ENCODE results near the gene NRIP2. TPM values are rescaled to one million over a fixed set of nuclear protein-coding genes. Genes with fewer than 3 reads are reported as not detected.

NRIP2 gene, protein sequence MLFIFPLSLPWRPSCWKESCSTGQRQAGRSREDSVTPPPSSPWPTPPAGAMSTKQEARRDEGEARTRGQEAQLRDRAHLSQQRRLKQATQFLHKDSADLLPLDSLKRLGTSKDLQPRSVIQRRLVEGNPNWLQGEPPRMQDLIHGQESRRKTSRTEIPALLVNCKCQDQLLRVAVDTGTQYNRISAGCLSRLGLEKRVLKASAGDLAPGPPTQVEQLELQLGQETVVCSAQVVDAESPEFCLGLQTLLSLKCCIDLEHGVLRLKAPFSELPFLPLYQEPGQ
- total RNA-seq (2022; extraction: Qiagen RNA extraction) = not detected in 5 replicates

DNA sequence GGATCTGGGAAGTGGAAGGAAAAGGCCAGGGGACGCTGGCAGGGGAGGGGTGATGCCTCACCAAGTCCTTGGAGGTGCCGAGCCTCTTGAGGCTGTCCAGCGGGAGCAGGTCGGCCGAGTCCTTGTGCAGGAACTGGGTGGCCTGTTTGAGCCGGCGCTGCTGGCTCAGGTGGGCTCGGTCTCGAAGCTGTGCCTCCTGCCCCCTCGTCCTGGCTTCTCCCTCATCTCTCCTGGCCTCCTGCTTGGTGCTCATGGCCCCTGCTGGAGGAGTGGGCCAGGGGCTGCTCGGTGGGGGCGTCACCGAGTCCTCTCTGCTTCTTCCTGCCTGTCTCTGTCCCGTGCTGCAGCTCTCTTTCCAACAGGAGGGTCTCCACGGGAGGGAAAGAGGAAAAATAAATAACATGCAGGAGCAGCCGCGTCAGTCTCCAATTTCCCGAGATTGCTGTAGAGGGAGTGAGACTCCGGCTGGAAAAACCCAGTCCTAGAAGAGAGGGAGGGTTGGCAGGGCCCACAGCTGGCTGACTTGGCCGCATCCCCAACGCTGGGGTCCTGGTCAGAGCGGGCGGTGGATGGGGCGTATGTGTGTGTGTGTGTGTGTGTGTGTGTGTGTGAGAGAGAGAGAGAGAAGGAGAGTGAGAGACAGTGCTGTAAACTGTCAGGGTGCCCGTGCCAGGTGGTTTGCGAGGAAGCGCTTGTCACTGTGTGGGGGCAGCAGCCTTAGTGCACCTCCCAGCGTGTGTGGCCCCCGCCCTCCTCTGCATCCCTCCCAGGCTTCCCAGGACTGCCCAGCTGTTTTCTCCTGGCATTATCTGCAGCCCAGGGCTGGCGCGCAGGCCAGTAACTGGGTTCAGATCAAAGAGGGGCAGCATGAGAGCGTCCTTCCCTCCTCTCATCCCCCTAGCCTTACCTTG is at the start of gene NRIP2:
Gene NRIP2, minus strand, starts transcription at position 455 of the 911 bp plus-strand sequence. Its CDS starts 52 bp downstream, at position 403.

DNA sequence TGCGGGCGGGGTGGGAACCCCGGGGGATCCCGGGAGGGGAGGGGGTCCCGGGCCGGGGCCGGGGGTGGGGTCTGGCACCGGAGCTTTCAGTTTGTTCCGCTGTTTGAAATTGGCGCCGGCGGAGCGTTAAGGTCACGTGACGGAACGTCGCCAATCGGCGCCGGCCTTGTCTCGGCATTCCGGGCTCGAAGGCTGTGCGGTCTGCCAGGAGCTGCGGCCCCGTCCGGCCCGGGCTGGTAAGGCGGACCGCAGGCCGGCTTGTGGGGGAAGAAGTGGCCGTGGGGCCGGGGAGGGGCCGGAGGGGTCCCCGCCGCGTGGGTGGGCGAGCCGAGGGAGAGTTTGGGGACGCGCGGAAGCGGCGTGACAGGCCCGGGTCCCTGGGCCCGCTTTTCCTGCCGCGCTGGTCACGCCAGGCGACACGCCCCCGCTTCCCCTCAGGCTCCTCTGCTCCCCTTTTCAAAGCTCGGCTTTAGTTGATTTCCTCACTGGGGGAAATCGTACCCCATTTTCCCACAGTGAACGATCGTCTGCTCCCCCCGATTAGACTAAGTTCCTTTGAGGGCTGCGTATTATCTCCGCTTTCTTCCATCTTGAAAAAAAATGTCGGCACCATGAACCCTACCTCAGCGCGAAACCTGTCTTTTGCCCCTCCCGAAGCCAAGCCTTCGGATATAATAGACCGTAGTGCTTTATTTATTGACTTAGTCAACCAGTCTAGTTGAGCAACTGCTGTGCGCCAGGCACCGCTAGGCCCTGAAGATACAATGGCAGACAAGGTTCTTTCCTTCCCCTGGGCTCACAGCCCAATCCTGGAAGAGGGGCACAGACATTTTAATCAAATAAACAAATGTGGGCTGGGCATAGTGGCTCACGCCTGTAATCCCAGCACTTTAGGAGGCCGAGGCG is 42.5 kb upstream of the NRIP2 start, which contains the start of the genes FOXM1 and RHNO1:
Gene FOXM1, minus strand, starts transcription at position 128 of the 906 bp plus-strand sequence. CDS start 2,696 bp downstream, outside the sequence.
Gene RHNO1, plus strand, starts transcription at position 177 of the 906 bp plus-strand sequence. CDS start 8,144 bp downstream, outside the sequence.

DNA sequence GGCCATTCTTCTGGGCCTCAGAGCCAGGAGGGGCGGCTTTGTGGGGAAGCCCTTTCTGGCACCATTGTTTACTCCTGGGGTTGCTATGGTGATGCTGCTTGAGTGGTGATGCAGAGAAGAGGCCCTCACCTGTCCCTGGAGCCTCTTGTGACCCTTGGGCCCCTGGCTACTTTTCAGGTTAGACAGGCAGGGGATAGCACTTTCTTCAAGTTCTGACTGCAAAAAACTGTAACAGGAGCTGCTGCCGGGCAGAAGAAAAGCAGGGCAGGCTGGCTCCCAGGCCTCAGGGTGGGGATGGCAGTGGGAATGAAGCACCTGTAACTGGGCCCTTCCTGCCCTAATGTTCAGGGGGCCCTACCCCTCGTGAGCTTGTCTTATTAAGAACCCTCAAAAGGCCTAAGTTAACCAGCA is 22.2 kb upstream of the NRIP2 start, which contains the start of gene TEX52:
Gene TEX52, minus strand, starts transcription at position 19 of the 411 bp plus-strand sequence. Its CDS starts 13 bp downstream, at position 6.

DNA sequence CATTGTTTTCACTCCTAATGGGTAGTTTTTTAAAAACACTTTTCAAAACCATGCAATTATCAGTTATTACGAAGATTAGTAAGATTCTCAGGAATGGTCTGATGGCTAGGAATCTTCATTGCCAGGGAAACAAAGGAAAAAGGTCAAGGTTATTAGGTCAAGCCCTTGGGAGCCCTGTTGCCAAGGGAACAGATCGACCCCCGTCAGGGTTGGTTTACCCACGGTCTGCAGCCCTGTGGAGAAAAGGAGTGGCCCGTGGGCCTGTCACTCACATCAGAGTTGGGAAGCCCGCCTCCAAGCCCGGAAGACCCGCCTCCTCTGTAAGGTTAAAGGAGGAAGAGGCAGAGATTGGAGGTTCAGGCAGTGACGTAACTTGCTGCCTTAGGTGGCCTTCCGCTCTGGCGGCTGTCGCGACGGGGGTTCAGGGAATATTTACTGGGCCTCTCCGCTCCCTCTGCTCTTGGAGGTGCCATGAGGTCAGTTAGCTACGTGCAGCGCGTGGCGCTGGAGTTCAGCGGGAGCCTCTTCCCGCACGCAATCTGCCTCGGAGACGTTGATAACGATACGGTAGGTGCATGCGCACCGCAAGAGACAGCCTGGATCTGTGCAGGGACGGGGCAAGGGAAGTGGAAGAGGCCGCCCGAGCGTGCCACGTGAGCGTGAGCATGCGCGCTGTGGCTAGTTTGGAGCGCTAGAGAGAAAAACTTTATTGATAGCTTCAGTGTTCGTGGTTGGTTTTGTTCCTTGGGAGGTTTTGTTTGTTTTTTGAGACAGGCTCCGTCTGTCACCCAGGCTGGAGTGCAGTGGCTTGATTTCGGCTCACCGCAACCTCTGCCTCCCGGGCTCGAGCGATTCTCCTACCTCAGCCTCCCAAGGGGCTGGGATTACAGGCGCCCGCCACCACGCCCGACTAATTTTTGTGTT is 22.3 kb downstream of the NRIP2 start, which contains the start of gene ITFG2:
Gene ITFG2, plus strand, starts transcription at position 379 of the 924 bp plus-strand sequence. Its CDS starts 93 bp downstream, at position 472.

DNA sequence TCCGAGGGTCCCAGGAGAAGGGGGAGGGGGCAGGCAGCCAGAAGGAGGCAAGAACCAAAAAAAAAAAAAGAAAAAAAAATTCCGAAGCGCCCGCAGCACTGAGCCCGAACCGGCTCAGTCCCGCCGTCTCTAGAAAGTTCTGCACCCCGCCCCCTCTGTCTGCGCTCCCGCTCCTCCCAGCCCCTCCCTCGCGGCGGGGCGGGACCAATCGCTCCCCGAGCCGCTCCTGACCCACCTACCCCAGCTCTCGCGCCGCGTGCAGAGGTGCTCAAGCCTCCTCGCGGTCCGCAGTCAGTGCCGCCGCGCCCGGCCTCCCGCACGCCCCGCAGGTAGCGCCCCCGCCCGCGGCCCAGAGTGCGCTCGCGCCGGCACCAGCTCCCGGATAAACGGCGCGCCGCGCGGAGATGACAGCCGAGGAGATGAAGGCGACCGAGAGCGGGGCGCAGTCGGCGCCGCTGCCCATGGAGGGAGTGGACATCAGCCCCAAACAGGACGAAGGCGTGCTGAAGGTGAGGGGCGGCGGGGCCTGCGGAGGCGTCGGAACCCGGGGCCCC is 40.0 kb downstream of the NRIP2 start, which contains the start of gene FKBP4:
Gene FKBP4, plus strand, starts transcription at position 235 of the 554 bp plus-strand sequence. Its CDS starts 170 bp downstream, at position 405.

Other genes starting within 250 kb of the NRIP2 start
- 111 to 115 TPM (median 113 TPM) in 5 replicates for gene FKBP4, start 40.1 kb downstream of the NRIP2 start, total RNA-seq (2022; extraction: Qiagen RNA extraction)
- 13.3 to 19.6 TPM (median 17.1 TPM) in 5 replicates for gene ITFG2, start 22.4 kb downstream of the NRIP2 start, total RNA-seq (2022; extraction: Qiagen RNA extraction)
- gene TEX52, start 22.0 kb upstream of the NRIP2 start, total RNA-seq (2022; extraction: Qiagen RNA extraction) = not detected in 5 replicates
- 86.3 to 96.8 TPM (median 90.3 TPM) in 5 replicates for gene FOXM1, start 42.1 kb upstream of the NRIP2 start, total RNA-seq (2022; extraction: Qiagen RNA extraction)
- gene RHNO1, start 42.2 kb upstream of the NRIP2 start, total RNA-seq (2022; extraction: Qiagen RNA extraction) = 42.2 to 51.4 TPM (median 45.9 TPM) in 5 replicates
- 16.9 to 23.1 TPM (median 21.2 TPM) in 5 replicates for gene TULP3, start 55.9 kb upstream of the NRIP2 start, total RNA-seq (2022; extraction: Qiagen RNA extraction)
- gene TEAD4, start 124.4 kb upstream of the NRIP2 start, total RNA-seq (2022; extraction: Qiagen RNA extraction) = 34.2 to 49.6 TPM (median 45.4 TPM) in 5 replicates
- 24.5 to 35.3 TPM (median 28.2 TPM) in 5 replicates for gene TSPAN9, start 242.3 kb upstream of the NRIP2 start, total RNA-seq (2022; extraction: Qiagen RNA extraction)